ENCODE results near the gene SDF2.

The SDF2 gene, protein sequence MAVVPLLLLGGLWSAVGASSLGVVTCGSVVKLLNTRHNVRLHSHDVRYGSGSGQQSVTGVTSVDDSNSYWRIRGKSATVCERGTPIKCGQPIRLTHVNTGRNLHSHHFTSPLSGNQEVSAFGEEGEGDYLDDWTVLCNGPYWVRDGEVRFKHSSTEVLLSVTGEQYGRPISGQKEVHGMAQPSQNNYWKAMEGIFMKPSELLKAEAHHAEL

DNA sequence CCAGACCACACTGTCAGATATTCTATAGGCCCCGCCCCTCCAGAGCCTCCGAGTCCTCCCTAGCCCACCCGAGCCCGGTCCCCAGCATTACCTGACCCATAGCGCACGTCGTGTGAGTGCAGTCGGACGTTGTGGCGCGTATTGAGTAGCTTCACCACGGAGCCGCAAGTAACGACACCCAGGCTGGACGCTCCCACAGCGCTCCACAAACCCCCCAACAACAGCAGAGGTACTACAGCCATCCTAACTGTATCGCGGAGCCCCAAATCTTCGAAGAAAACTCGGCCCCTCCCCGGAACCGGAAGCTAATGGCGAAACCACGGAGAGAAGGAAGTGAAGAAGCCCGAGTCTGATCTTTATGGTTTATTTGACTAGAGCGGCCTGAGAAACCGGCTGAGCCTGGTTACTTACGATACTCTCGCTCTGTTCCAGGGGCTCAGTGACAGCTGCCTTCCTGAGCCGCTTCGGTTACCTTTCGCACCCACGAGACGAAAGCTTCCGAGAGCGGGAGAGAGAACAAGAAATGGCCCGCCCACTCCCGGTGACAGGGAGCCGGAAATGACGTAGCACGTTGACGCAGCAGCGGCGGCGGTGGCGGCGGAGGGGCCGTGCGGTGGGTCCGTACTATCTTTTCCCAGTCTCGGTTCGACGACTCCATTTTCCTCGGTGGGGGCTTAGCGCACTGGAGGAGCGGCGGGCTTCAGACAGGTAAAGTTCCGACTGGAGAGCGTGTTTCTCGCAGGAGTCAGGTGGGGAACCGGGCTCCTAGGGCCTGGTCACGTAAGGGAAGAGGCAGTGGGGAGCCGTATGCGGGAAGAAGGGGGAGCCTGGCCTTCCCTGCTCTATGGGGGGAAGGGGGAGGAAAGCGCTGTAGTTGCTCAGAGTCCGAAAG is at the start of gene SDF2, which contains the start of gene SUPT6H:
TSS of gene SDF2 (minus strand) at position 272 of the 892 bp plus-strand sequence. CDS start at position 242, 30 bp downstream.
TSS of gene SUPT6H (plus strand) at position 571 of the 892 bp plus-strand sequence. CDS start 11,197 bp downstream, outside the sequence.
- TF ChIP-seq FOXM1 (IDR thresholded peaks at IDR 0.05; ENCODE audit: borderline replicate concordance, low read depth) = no peak
- TF ChIP-seq CEBPB (IDR thresholded peaks at IDR 0.05) = 0 out of 2 replicates have a peak, but pooled peaks have one; percentile 3
- TF ChIP-seq EP300 (IDR thresholded peaks at IDR 0.05; ENCODE audit: borderline replicate concordance) = no peak
- peak; percentile 10; the same call in 1 of the 2 replicates for TF ChIP-seq EGR1 (IDR thresholded peaks at IDR 0.05)
- TF ChIP-seq, protein P1, sequence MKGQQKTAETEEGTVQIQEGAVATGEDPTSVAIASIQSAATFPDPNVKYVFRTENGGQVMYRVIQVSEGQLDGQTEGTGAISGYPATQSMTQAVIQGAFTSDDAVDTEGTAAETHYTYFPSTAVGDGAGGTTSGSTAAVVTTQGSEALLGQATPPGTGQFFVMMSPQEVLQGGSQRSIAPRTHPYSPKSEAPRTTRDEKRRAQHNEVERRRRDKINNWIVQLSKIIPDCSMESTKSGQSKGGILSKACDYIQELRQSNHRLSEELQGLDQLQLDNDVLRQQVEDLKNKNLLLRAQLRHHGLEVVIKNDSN (IDR thresholded peaks at IDR 0.05) = no peak
- TF ChIP-seq TEAD4 (IDR thresholded peaks at IDR 0.05) = no peak
- peak; percentile 79 for TF ChIP-seq YY1 (IDR thresholded peaks at IDR 0.05; ENCODE audit: low read depth)
- peak; percentile 87 for TF ChIP-seq CREB1 (IDR thresholded peaks at IDR 0.05; ENCODE audit: low read depth)
- TF ChIP-seq ZBTB7A (IDR thresholded peaks at IDR 0.05; ENCODE audit: low read depth) = peak; percentile 33; the same call in 1 of the 2 replicates
- TF ChIP-seq, protein P2, sequence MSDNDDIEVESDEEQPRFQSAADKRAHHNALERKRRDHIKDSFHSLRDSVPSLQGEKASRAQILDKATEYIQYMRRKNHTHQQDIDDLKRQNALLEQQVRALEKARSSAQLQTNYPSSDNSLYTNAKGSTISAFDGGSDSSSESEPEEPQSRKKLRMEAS (IDR thresholded peaks at IDR 0.05) = no peak; the same call in 1 of the 2 replicates
- TF ChIP-seq TAF1 (IDR thresholded peaks at IDR 0.05; ENCODE audit: low read depth) = peak; percentile 67
- TF ChIP-seq TCF12 (IDR thresholded peaks at IDR 0.05; ENCODE audit: low read depth) = peak; percentile 37; the same call in 1 of the 2 replicates

DNA sequence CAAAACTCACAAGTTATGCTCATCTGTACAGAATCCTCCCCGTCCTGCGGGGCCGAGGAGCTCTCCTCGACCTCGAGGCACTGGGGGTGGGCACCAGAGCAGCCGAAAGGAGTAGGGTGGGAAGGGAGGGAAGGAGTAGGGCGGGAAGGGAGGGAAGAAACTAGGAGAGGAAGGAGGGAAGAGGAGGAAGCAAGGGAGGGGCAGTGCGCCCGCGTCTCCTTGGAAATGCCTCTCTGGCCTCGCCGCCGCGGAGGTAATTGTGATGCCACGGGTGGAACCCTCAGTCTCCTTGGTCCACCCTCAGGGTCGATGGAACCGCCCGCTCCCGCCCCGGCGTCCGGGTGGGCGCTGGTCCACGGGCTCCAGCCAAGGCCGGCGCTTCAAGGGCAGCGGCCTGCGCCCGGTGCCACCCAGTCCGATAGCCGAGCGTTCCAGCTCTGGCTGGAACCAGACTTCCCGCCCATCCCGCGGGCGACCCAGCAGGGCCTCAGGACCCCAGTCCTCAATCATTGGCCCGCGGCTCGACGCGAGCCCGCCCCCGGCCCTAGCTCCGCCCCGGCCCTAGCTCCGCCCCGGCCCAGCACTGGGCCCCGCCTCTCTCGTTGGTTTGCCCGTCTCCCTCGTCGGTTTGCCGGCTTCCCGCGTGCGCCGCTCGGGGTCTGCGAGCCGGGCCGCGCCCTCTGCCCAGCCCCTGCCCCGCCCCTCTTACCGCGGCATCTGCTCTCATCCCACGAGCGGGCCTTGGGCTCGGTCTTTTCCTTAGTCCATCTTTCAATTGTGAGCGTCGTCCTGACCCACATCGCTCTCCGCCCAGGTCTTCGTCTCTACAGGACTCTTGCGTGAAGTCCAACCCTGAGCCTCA is 49.4 kb upstream of the SDF2 start:
- peak; percentile 68 for TF ChIP-seq TAF1 (IDR thresholded peaks at IDR 0.05; ENCODE audit: low read depth)
- peak; percentile 50; the same call in 1 of the 2 replicates for TF ChIP-seq ZBTB7A (IDR thresholded peaks at IDR 0.05; ENCODE audit: low read depth)
- TF ChIP-seq RAD21 (IDR thresholded peaks at IDR 0.05; ENCODE audit: low read depth) = no peak
- no peak for TF ChIP-seq CEBPB (IDR thresholded peaks at IDR 0.05)
- TF ChIP-seq, protein P2 (IDR thresholded peaks at IDR 0.05) = peak; percentile 76
- TF ChIP-seq NFIC (IDR thresholded peaks at IDR 0.05) = no peak
- no peak for TF ChIP-seq TEAD4 (IDR thresholded peaks at IDR 0.05)
- no peak for TF ChIP-seq YY1 (IDR thresholded peaks at IDR 0.05; ENCODE audit: low read depth)
- TF ChIP-seq, protein P3, sequence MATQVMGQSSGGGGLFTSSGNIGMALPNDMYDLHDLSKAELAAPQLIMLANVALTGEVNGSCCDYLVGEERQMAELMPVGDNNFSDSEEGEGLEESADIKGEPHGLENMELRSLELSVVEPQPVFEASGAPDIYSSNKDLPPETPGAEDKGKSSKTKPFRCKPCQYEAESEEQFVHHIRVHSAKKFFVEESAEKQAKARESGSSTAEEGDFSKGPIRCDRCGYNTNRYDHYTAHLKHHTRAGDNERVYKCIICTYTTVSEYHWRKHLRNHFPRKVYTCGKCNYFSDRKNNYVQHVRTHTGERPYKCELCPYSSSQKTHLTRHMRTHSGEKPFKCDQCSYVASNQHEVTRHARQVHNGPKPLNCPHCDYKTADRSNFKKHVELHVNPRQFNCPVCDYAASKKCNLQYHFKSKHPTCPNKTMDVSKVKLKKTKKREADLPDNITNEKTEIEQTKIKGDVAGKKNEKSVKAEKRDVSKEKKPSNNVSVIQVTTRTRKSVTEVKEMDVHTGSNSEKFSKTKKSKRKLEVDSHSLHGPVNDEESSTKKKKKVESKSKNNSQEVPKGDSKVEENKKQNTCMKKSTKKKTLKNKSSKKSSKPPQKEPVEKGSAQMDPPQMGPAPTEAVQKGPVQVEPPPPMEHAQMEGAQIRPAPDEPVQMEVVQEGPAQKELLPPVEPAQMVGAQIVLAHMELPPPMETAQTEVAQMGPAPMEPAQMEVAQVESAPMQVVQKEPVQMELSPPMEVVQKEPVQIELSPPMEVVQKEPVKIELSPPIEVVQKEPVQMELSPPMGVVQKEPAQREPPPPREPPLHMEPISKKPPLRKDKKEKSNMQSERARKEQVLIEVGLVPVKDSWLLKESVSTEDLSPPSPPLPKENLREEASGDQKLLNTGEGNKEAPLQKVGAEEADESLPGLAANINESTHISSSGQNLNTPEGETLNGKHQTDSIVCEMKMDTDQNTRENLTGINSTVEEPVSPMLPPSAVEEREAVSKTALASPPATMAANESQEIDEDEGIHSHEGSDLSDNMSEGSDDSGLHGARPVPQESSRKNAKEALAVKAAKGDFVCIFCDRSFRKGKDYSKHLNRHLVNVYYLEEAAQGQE (IDR thresholded peaks at IDR 0.05; ENCODE audit: low read depth) = no peak
- TF ChIP-seq EGR1 (IDR thresholded peaks at IDR 0.05) = no peak
- no peak for TF ChIP-seq CREB1 (IDR thresholded peaks at IDR 0.05; ENCODE audit: low read depth)
- no peak; the same call in 1 of the 2 replicates for TF ChIP-seq TCF12 (IDR thresholded peaks at IDR 0.05; ENCODE audit: low read depth)
- TF ChIP-seq, protein P1 (IDR thresholded peaks at IDR 0.05) = no peak
- TF ChIP-seq EP300 (IDR thresholded peaks at IDR 0.05; ENCODE audit: borderline replicate concordance) = 0 out of 2 replicates have a peak, but pooled peaks have one; percentile 23
- TF ChIP-seq FOXM1 (IDR thresholded peaks at IDR 0.05; ENCODE audit: borderline replicate concordance, low read depth) = no peak

DNA sequence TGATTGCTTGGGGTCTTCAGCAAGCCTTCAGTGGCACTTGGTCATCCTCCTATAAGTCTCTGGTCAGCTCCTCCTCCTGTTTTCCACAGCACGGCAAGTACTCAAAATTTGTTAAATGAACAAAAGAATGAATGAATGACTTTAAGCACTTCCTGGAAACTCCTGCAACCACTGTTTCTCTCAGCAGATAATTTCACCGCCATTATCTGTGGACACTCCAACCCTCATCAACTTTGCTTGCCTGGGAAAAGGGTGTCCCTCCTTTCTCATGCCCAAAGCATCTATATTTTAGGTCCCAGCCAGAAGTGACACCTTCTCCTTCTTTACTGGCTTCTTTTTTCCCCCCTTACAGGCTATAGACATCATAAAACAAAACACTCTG is 45.6 kb upstream of the SDF2 start:
- TF ChIP-seq, protein P3 (IDR thresholded peaks at IDR 0.05; ENCODE audit: low read depth) = no peak
- TF ChIP-seq, protein P2 (IDR thresholded peaks at IDR 0.05) = no peak
- TF ChIP-seq EGR1 (IDR thresholded peaks at IDR 0.05) = no peak
- no peak for TF ChIP-seq CREB1 (IDR thresholded peaks at IDR 0.05; ENCODE audit: low read depth)
- TF ChIP-seq EP300 (IDR thresholded peaks at IDR 0.05; ENCODE audit: borderline replicate concordance) = no peak
- no peak for TF ChIP-seq CEBPB (IDR thresholded peaks at IDR 0.05)
- TF ChIP-seq, protein P1 (IDR thresholded peaks at IDR 0.05) = no peak
- no peak for TF ChIP-seq RAD21 (IDR thresholded peaks at IDR 0.05; ENCODE audit: low read depth)
- no peak for TF ChIP-seq NFIC (IDR thresholded peaks at IDR 0.05)
- no peak for TF ChIP-seq TEAD4 (IDR thresholded peaks at IDR 0.05)

Data from Ishikawa (cell line).